ENCODE results near the gene SARDH.

DNA sequence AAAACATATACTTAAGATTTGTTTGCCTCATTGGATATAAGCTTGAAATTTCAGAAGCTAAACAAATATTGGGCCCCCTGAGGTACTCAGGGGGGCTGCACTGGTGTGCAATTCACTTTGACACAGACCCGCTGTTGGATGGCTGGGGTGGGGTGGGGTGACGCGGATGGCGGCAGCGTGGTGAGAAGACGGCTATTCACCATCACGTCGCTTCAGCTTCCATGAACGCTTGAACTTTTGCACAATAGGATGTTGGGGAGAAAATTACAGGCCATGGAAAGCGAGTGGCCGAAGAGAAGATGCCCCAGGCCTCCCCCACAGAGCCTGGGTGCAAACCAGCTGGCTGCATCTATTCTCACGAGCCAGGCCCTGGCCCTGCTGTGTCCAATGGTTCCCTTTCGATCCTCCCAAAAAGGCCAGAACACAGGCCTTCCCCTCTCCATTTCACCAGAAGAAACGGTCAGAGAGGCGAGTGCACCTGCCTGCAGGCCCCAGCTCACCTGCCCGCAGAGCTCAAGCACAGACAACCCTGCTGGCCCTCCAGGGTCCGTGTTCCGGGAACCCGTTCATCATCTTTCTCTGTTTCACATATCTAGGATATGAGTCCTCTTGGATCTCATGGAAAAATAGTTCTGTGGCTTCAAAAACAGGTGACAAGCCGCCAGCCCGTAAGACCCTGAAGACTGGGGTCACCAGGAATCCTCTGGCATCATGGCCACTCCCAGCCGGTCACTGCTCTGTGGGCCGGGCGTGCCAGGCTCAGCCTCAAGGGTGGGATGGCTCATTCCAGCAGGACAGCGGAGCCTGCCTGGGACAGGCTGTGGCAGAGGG is 46.8 kb upstream of the SARDH start:
- TF ChIP-seq, protein P1, sequence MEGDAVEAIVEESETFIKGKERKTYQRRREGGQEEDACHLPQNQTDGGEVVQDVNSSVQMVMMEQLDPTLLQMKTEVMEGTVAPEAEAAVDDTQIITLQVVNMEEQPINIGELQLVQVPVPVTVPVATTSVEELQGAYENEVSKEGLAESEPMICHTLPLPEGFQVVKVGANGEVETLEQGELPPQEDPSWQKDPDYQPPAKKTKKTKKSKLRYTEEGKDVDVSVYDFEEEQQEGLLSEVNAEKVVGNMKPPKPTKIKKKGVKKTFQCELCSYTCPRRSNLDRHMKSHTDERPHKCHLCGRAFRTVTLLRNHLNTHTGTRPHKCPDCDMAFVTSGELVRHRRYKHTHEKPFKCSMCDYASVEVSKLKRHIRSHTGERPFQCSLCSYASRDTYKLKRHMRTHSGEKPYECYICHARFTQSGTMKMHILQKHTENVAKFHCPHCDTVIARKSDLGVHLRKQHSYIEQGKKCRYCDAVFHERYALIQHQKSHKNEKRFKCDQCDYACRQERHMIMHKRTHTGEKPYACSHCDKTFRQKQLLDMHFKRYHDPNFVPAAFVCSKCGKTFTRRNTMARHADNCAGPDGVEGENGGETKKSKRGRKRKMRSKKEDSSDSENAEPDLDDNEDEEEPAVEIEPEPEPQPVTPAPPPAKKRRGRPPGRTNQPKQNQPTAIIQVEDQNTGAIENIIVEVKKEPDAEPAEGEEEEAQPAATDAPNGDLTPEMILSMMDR (IDR thresholded peaks at IDR 0.05): no peak
- no peak for TF ChIP-seq POLR2A (IDR thresholded peaks at IDR 0.05)
